GM12878 (cell line): ENCODE data around the gene ARRDC1. TPM values are rescaled to one million over a fixed set of nuclear protein-coding genes. Genes with fewer than 3 reads are reported as not detected.

Source experiments
- ATAC-seq: fragments of 200-7000 bp; cut with Tn5 transposase; 3 replicates; pipeline ENCODE4 v1.9.1; 2020; ENCODE audit warnings: mild to moderate bottlenecking, moderate library complexity
- BruUV-seq: library from RNA; stranded (reverse); fragments of 400-500 nt; replicated peaks from 2 replicates; lab custom pipeline; 2021; lab: Mats Ljungman, UMichigan
- CTCF ChIA-PET: fragments of 300-600 bp; sonication (Branson Sonifier 250); formaldehyde crosslinking; extraction: SDS; loops from one replicate; lab custom pipeline; 2021; ENCODE audit warnings: inconsistent platforms; lab: Yijun Ruan, JAX
- POLR2A ChIA-PET: fragments of 350-600 bp; formaldehyde crosslinking; extraction: SDS; loops from one replicate; lab custom pipeline; 2021; ENCODE audit warnings: inconsistent platforms; lab: Charles Lee
- RAD21 ChIA-PET: fragments of 300-600 bp; sonication (Branson Sonifier 250); formaldehyde crosslinking; loops from one replicate; lab custom pipeline; 2023; ENCODE audit warnings: antibody characterized with exemption; ENCODE audit not compliant: unreplicated experiment; lab: Charles Lee
- SMC1A ChIA-PET: fragments of 300-600 bp; sonication (Branson Sonifier 250); formaldehyde crosslinking; loops from one replicate; lab custom pipeline; 2023; ENCODE audit not compliant: unreplicated experiment, uncharacterized antibody; lab: Charles Lee
- DNase-seq: peaks from one replicate; pipeline ENCODE4 v3.0.0-alpha.2; 2011; ENCODE audit warnings: low read depth, low spot score
- FAIRE-seq: peaks from 3 replicates; lab custom pipeline; 2011; peaks lifted over from hg19 to GRCh38; lab: Jason Lieb, UNC
- H2AFZ ChIP-seq: 2 replicates; pipeline ENCODE4 v1.6.0; 2011; ENCODE audit warnings: low read depth, low read length, control low read depth; ENCODE audit not compliant: control insufficient read depth
- H3K27ac ChIP-seq: 2 replicates; pipeline ENCODE4 v1.5.1; 2011; ENCODE audit warnings: control low read depth; ENCODE audit not compliant: control insufficient read depth, insufficient read depth
- H3K27me3 ChIP-seq, 2 experiments: replicated peaks in 1 of 2; 2 replicates each; pipeline versions ENCODE4 v1.6.0 to v1.6.1; 2011; ENCODE audit warnings: low read length in 1 of 2; ENCODE audit not compliant: control insufficient read depth in 2 of 2, insufficient read depth in 2 of 2
- H3K36me3 ChIP-seq, 2 experiments: 2 replicates each; pipeline ENCODE4 v1.5.1; 2011; ENCODE audit warnings: low read length in 1 of 2; ENCODE audit not compliant: control insufficient read depth in 2 of 2, insufficient read depth in 2 of 2
- H3K4me1 ChIP-seq: 2 replicates; pipeline ENCODE4 v1.6.1; 2011; ENCODE audit warnings: mild to moderate bottlenecking, low read length, moderate library complexity, mixed read lengths; ENCODE audit not compliant: control insufficient read depth, insufficient read depth
- H3K4me2 ChIP-seq: 2 replicates; pipeline ENCODE4 v1.6.0; 2011; ENCODE audit warnings: control low read depth; ENCODE audit not compliant: control insufficient read depth, insufficient read depth
- H3K4me3 ChIP-seq: fragments of 200-600 bp; sonication (generic); 2 replicates; pipeline ENCODE4 v1.5.1; 2016
- H3K79me2 ChIP-seq: 2 replicates; pipeline ENCODE4 v1.6.0; 2011; ENCODE audit warnings: low read length; ENCODE audit not compliant: control insufficient read depth, insufficient read depth
- H3K9ac ChIP-seq: 2 replicates; pipeline ENCODE4 v1.8.0; 2011; ENCODE audit warnings: low read length, control low read depth, mixed read lengths; ENCODE audit not compliant: control insufficient read depth, insufficient read depth
- H3K9me3 ChIP-seq: replicated peaks from 3 replicates; pipeline ENCODE4 v1.5.1; 2011; ENCODE audit warnings: mild to moderate bottlenecking, low read length; ENCODE audit not compliant: control insufficient read depth, insufficient read depth
- H4K20me1 ChIP-seq: 2 replicates; pipeline ENCODE4 v1.6.0; 2011; ENCODE audit not compliant: control insufficient read depth, insufficient read depth
- IRF3 ChIP-seq: fragments of 450-650 bp; IDR thresholded peaks from 2 replicates; pipeline ENCODE4 v1.6.1; 2014; ENCODE audit warnings: mild to moderate bottlenecking
- MXI1 ChIP-seq: fragments of 150-350 bp; IDR thresholded peaks from 2 replicates; pipeline ENCODE4 v1.6.1; 2011; ENCODE audit warnings: low read depth, mild to moderate bottlenecking, inconsistent platforms, low read length, improper control_type of control experiment
- NKRF ChIP-seq: fragments of 450-650 bp; conservative IDR thresholded peaks from 2 replicates; pipeline ENCODE4 v1.6.1; 2017; ENCODE audit warnings: mild to moderate bottlenecking, moderate library complexity
- POU2F2 ChIP-seq: IDR thresholded peaks from 3 replicates; pipeline ENCODE4 v1.6.1; 2011; ENCODE audit warnings: low read depth, mild to moderate bottlenecking, low read length, borderline replicate concordance
- RB1 ChIP-seq: fragments of 450-650 bp; formaldehyde crosslinking; IDR thresholded peaks from 2 replicates; pipeline ENCODE4 v1.6.1; 2017; ENCODE audit warnings: mild to moderate bottlenecking, borderline replicate concordance
- TAF1 ChIP-seq: IDR thresholded peaks from 2 replicates; pipeline ENCODE4 v1.6.1; 2011; ENCODE audit warnings: mild to moderate bottlenecking, low read depth, low read length, borderline replicate concordance
- WGBS: methylation state at CpG from one replicate; pipeline ENCODE4 v1.1.6; 2016; ENCODE audit warnings: low lambda C conversion rate; ENCODE audit not compliant: insufficient replicate concordance, insufficient coverage; ENCODE audit errors: missing lambda C conversion rate; 5-methylcytosine and 5-hydroxymethylcytosine counted together
- in situ Hi-C: fragments of 300-500 bp; cut with MboI; formaldehyde crosslinking; loops from 9 replicates; pipeline ENCODE4 v1.14.3; 2018; ENCODE audit warnings: mixed read lengths
- intact Hi-C: fragments of 100-400 bp; cut with micrococcal nuclease; formaldehyde crosslinking; loops from one replicate; pipeline ENCODE4 v1.14.2; 2022; ENCODE audit not compliant: unreplicated experiment
- polyA plus RNA-seq, 11 experiments: library from polyadenylated mRNA; depleted of rRNA in 4 of 11; unstranded in 6 of 11; stranded (reverse) in 5 of 11; fragments of >200 nt; fragmentation: Nextera tagmentation in 4 of 11; fragmentation: Illumina TruSeq in 1 of 11; extraction: Ambion mirVana in 4 of 11; extraction: Trizol in 1 of 11; gene quantifications; 1 replicate in 1 of 11; 2 replicates in 10 of 11; pipeline versions ENCODE4 v1.2.1 to v1.2.3, GENCODE V29; 2011 to 2016; ENCODE audit warnings: inconsistent platforms in 2 of 11, missing spikeins in 2 of 11, low read depth in 1 of 11
- total RNA-seq, 4 experiments: library from RNA; depleted of rRNA in 3 of 4; stranded (reverse); fragments of >200 nt in 3 of 4; fragmentation: Illumina TruSeq in 1 of 4; extraction: Trizol in 1 of 4; gene quantifications; 2 replicates each; pipeline versions ENCODE4 v1.2.1 to v1.2.3, GENCODE V29; 2013 to 2021
- TF ChIP-seq, protein P1 (sequence below): fragments of 450-650 bp; IDR thresholded peaks from 2 replicates; pipeline ENCODE4 v1.6.1; 2017; ENCODE audit warnings: mild to moderate bottlenecking, moderate library complexity

Gene ARRDC1
- total and polyA plus RNA-seq, 10 of the 15 experiments (the other 5 are each of a cell fraction or from before 2014, with no cell fraction given) = 0.23 to 34.4 (median 20.9) TPM

GRCh38 chr9:137642892-137643291 is 37.4 kb downstream of the ARRDC1 start (continued):
- TF ChIP-seq POU2F2 = no peak
- TF ChIP-seq RB1 = no peak
- no peak for TF ChIP-seq IRF3

DNA sequence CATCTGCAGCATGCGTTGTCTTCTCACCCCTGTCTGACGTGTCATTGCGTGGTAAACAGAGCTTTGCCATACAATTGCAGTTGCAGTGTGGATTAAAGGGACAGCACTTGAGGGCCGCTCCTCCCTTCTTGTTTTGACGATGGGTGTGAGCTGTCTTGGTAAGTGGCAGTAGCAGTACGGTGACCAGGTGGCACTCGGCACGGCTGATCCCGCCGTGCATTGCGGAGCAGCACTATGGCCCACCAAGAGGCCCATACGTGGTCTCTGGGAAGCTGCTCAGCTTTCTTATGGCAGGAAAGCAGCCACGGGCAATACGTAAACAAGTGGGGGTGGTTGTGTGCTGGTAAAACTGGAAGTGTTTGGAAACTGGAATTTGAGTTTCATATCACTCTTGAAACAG is 38.4 kb downstream of the ARRDC1 start:
- no peak for FAIRE-seq
- Histone ChIP-seq H2AFZ (no peak overlapping the region), H3K36me3 (peaks cover 6 to 19% of the 10 kb centered on the region in 2 experiments), H3K27ac (no peak overlapping the region), H3K9me3 (no peaks in the 10 kb centered on the region; the same call in 2 of the 3 replicates), H3K79me2 (peaks cover 61% of the 10 kb centered on the region), H3K4me2 (no peak overlapping the region), H4K20me1 (no peaks in the 10 kb centered on the region), H3K4me3 (no peak overlapping the region), H3K4me1 (no peaks in the 10 kb centered on the region), H3K27me3 (no peaks in the 10 kb centered on the region), H3K9ac (no peak overlapping the region)
- ChIA-PET SMC1A (no interaction called here), RAD21 (no interaction called here), CTCF (interaction anchor here (1.0 kb wide), 1 partner anchor 15 kb away, joined by 3 read pairs; no protein-coding TSS in a partner anchor), POLR2A (no interaction called here)
- no peak for DNase-seq
- intact Hi-C loops (no loop called here), in situ Hi-C loops (no loop called here)
- TF ChIP-seq NKRF (no peak), TAF1 (no peak), MXI1 (no peak)
- TF ChIP-seq, protein P1, sequence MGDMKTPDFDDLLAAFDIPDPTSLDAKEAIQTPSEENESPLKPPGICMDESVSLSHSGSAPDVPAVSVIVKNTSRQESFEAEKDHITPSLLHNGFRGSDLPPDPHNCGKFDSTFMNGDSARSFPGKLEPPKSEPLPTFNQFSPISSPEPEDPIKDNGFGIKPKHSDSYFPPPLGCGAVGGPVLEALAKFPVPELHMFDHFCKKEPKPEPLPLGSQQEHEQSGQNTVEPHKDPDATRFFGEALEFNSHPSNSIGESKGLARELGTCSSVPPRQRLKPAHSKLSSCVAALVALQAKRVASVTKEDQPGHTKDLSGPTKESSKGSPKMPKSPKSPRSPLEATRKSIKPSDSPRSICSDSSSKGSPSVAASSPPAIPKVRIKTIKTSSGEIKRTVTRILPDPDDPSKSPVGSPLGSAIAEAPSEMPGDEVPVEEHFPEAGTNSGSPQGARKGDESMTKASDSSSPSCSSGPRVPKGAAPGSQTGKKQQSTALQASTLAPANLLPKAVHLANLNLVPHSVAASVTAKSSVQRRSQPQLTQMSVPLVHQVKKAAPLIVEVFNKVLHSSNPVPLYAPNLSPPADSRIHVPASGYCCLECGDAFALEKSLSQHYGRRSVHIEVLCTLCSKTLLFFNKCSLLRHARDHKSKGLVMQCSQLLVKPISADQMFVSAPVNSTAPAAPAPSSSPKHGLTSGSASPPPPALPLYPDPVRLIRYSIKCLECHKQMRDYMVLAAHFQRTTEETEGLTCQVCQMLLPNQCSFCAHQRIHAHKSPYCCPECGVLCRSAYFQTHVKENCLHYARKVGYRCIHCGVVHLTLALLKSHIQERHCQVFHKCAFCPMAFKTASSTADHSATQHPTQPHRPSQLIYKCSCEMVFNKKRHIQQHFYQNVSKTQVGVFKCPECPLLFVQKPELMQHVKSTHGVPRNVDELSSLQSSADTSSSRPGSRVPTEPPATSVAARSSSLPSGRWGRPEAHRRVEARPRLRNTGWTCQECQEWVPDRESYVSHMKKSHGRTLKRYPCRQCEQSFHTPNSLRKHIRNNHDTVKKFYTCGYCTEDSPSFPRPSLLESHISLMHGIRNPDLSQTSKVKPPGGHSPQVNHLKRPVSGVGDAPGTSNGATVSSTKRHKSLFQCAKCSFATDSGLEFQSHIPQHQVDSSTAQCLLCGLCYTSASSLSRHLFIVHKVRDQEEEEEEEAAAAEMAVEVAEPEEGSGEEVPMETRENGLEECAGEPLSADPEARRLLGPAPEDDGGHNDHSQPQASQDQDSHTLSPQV = no peak
- WGBS = 97% methylated on average over 14 of the region's 14 CpGs
- no peak for ATAC-seq
- no TSS peak for BruUV-seq
